Endodermal cell (in vitro differentiated cells): ENCODE measurements around the gene RNF224. TPM values are rescaled to one million over a fixed set of nuclear protein-coding genes. Genes with fewer than 3 reads are reported as not detected.

Experiments
- DNase-seq: peaks from one replicate; pipeline ENCODE4 v3.0.0-alpha.2; 2017
- H3K27ac ChIP-seq: 2 replicates; pipeline ENCODE4 v1.5.1; 2013; ENCODE audit warnings: mild to moderate bottlenecking, low read depth, low read length, moderate library complexity
- H3K27me3 ChIP-seq: 2 replicates; pipeline ENCODE4 v1.6.1; 2013; ENCODE audit warnings: mild to moderate bottlenecking, low read length, moderate library complexity; ENCODE audit not compliant: insufficient read depth, control insufficient read depth, poor library complexity, severe bottlenecking
- H3K36me3 ChIP-seq: 2 replicates; pipeline ENCODE4 v1.7.0; 2013; ENCODE audit warnings: mild to moderate bottlenecking, low read length, moderate library complexity; ENCODE audit not compliant: control insufficient read depth, insufficient read depth
- H3K4me1 ChIP-seq: one replicate; pipeline ENCODE4 v1.7.0; 2013; ENCODE audit warnings: low read length; ENCODE audit not compliant: control insufficient read depth, insufficient read depth
- H3K4me3 ChIP-seq: 2 replicates; pipeline ENCODE4 v1.5.1; 2013; ENCODE audit warnings: mild to moderate bottlenecking, low read length, moderate library complexity
- H3K9ac ChIP-seq: 2 replicates; pipeline ENCODE4 v1.6.1; 2013; ENCODE audit warnings: mild to moderate bottlenecking, low read length, moderate library complexity; ENCODE audit not compliant: poor library complexity, severe bottlenecking; ENCODE audit errors: extremely low read depth
- H3K9me3 ChIP-seq: 2 replicates; pipeline ENCODE4 v1.6.1; 2013; ENCODE audit warnings: mild to moderate bottlenecking, low read length, moderate library complexity; ENCODE audit not compliant: control insufficient read depth
- H3K27ac Mint-ChIP-seq: 2 replicates; pipeline ENCODE4 v1.8.0; 2020; ENCODE audit warnings: mixed read lengths
- H3K27me3 Mint-ChIP-seq: 2 replicates; pipeline ENCODE4 v1.8.0; 2021; ENCODE audit warnings: mild to moderate bottlenecking, mixed read lengths; ENCODE audit not compliant: insufficient read depth
- H3K36me3 Mint-ChIP-seq: 2 replicates; pipeline ENCODE4 v1.8.0; 2020; ENCODE audit warnings: low read depth, mixed read lengths
- H3K4me1 Mint-ChIP-seq: 2 replicates; pipeline ENCODE4 v1.8.0; 2020; ENCODE audit warnings: mixed read lengths
- H3K4me3 Mint-ChIP-seq: 2 replicates; pipeline ENCODE4 v1.8.0; 2020; ENCODE audit warnings: mild to moderate bottlenecking, moderate library complexity, mixed read lengths
- H3K9me3 Mint-ChIP-seq: 2 replicates; pipeline ENCODE4 v1.8.0; 2020; ENCODE audit warnings: mild to moderate bottlenecking, mixed read lengths
- CTCF ChIP-seq: fragments of 200-600 bp; sonication (generic); conservative IDR thresholded peaks from 2 replicates; pipeline ENCODE4 v1.5.0; 2021; ENCODE audit warnings: antibody characterized with exemption, mild to moderate bottlenecking
- WGBS, 2 experiments: methylation state at CpG; one replicate each; pipeline versions ENCODE4 v1.1.5 to v1.1.7; 2013; ENCODE audit warnings: missing lambda C conversion rate in 2 of 2, mixed read lengths in 1 of 2; ENCODE audit not compliant: insufficient coverage in 1 of 2, insufficient read length in 1 of 2; 5-methylcytosine and 5-hydroxymethylcytosine counted together
- total RNA-seq, 2 donors: library from RNA; stranded (reverse); fragmentation: NEBNext Ultra II Directional in 1 of 2; extraction: Animal tissue kit (Norgen Biotek cat#: 25700) in 1 of 2; gene quantifications; 2 replicates in 1 of 2; 3 replicates in 1 of 2; pipeline ENCODE4 v1.2.1, GENCODE V29; 2021

RNF224 gene
- total RNA-seq, 2 donors from 2014 or later = 0.24 to 0.38 TPM

- 92 to 93% methylated on average over 20 to 24 of the region's 24 CpGs for WGBS, 2 experiments
- no peak overlapping the region for H3K4me3 ChIP-seq
- peaks cover 42% of the 10 kb centered on the region for H3K36me3 ChIP-seq
- H3K4me1 Mint-ChIP-seq = no peaks in the 10 kb centered on the region
- no peaks in the 10 kb centered on the region for H3K9me3 ChIP-seq
- TF ChIP-seq CTCF = no peak
- peak; percentile 45 for DNase-seq
- H3K27ac Mint-ChIP-seq = no peak overlapping the region
- no peaks in the 10 kb centered on the region for H3K27me3 ChIP-seq
- H3K36me3 Mint-ChIP-seq = peaks cover 32% of the 10 kb centered on the region
- H3K4me1 ChIP-seq = no peaks in the 10 kb centered on the region
- no peak overlapping the region for H3K4me3 Mint-ChIP-seq
- no peaks in the 10 kb centered on the region for H3K9me3 Mint-ChIP-seq
- no peak overlapping the region for H3K27ac ChIP-seq
- no peak overlapping the region for H3K9ac ChIP-seq
- no peaks in the 10 kb centered on the region for H3K27me3 Mint-ChIP-seq
These were observed 35.6 kb downstream of the RNF224 start for GRCh38 chr9:137262909-137263285.

GRCh38 chr9:137263506-137263905 is 36.2 kb downstream of the RNF224 start:
- Histone ChIP-seq H3K27ac (no peak overlapping the region), H3K27me3 (no peaks in the 10 kb centered on the region), H3K36me3 (peaks cover 41% of the 10 kb centered on the region), H3K9me3 (no peaks in the 10 kb centered on the region), H3K4me3 (no peak overlapping the region), H3K9ac (no peak overlapping the region), H3K4me1 (no peaks in the 10 kb centered on the region)
- no peak for DNase-seq
- H3K4me3 Mint-ChIP-seq = no peak overlapping the region
- no peak overlapping the region for H3K27ac Mint-ChIP-seq
- H3K27me3 Mint-ChIP-seq = no peaks in the 10 kb centered on the region
- H3K9me3 Mint-ChIP-seq = no peaks in the 10 kb centered on the region
- H3K36me3 Mint-ChIP-seq = peaks cover 31% of the 10 kb centered on the region
- 82 to 98% methylated on average over 7 to 10 of the region's 10 CpGs for WGBS, 2 experiments
- H3K4me1 Mint-ChIP-seq = no peaks in the 10 kb centered on the region
- no peak for TF ChIP-seq CTCF

- WGBS, 2 experiments = 93 to 95% methylated on average over 19 to 22 of the region's 22 CpGs
- no peaks in the 10 kb centered on the region for H3K9me3 ChIP-seq
- peaks cover 41% of the 10 kb centered on the region for H3K36me3 ChIP-seq
- no peak overlapping the region for H3K4me3 ChIP-seq
- Mint-ChIP-seq H3K4me1 (no peaks in the 10 kb centered on the region), H3K27ac (no peak overlapping the region), H3K4me3 (no peak overlapping the region), H3K9me3 (no peaks in the 10 kb centered on the region), H3K36me3 (peaks cover 31% of the 10 kb centered on the region), H3K27me3 (no peaks in the 10 kb centered on the region)
- H3K27me3 ChIP-seq = no peaks in the 10 kb centered on the region
- no peak for DNase-seq
- no peaks in the 10 kb centered on the region for H3K4me1 ChIP-seq
- no peak overlapping the region for H3K27ac ChIP-seq
- no peak for TF ChIP-seq CTCF
- H3K9ac ChIP-seq = no peak overlapping the region
These were observed 36.8 kb downstream of the RNF224 start for GRCh38 chr9:137264067-137264466.
